GM23338 (cell line): ENCODE results near the gene CNNM4. TPM values are rescaled to one million over a fixed set of nuclear protein-coding genes. Genes with fewer than 3 reads are reported as not detected.

Experiments
- ATAC-seq: fragments of 200-7000 bp; cut with Tn5 transposase; 3 replicates; pipeline ENCODE4 v1.9.1; 2020
- DNase-seq: peaks from one replicate; pipeline ENCODE4 v3.0.0-alpha.2; 2015; ENCODE audit warnings: low spot score
- H2AFZ ChIP-seq: fragments of 200-600 bp; sonication (generic); 2 replicates; pipeline ENCODE4 v1.8.0; 2016; ENCODE audit warnings: antibody characterized with exemption, mild to moderate bottlenecking, moderate library complexity
- H3F3A ChIP-seq: fragments of 200-600 bp; sonication (generic); replicated peaks from 2 replicates; pipeline ENCODE4 v1.8.0; 2017; ENCODE audit warnings: antibody characterized with exemption, mixed run types, low read depth
- H3K27ac ChIP-seq: fragments of 200-600 bp; sonication (generic); 2 replicates; pipeline ENCODE4 v1.6.1; 2016; ENCODE audit warnings: low read depth
- H3K27me3 ChIP-seq: fragments of 200-600 bp; sonication (generic); 2 replicates; pipeline ENCODE4 v1.8.0; 2016; ENCODE audit warnings: mild to moderate bottlenecking, mixed run types, moderate library complexity; ENCODE audit not compliant: insufficient read depth
- H3K36me3 ChIP-seq: fragments of 200-600 bp; sonication (generic); 2 replicates; pipeline ENCODE4 v1.8.0; 2016; ENCODE audit warnings: mild to moderate bottlenecking; ENCODE audit not compliant: insufficient read depth
- H3K4me1 ChIP-seq: fragments of 200-600 bp; sonication (generic); 2 replicates; pipeline ENCODE4 v1.8.0; 2016; ENCODE audit warnings: mild to moderate bottlenecking, moderate library complexity; ENCODE audit not compliant: insufficient read depth
- H3K4me2 ChIP-seq: fragments of 200-600 bp; sonication (generic); 2 replicates; pipeline ENCODE4 v1.7.1; 2017; ENCODE audit warnings: mixed run types
- H3K4me3 ChIP-seq: fragments of 200-600 bp; sonication (generic); 2 replicates; pipeline ENCODE4 v1.6.1; 2016; ENCODE audit warnings: mixed run types
- H3K79me2 ChIP-seq: fragments of 200-600 bp; sonication (generic); replicated peaks from 2 replicates; pipeline ENCODE4 v1.8.0; 2017; ENCODE audit warnings: mild to moderate bottlenecking; ENCODE audit not compliant: insufficient read depth
- H3K9me2 ChIP-seq: fragments of 200-600 bp; sonication (generic); 2 replicates; pipeline ENCODE4 v1.8.0; 2017; ENCODE audit not compliant: insufficient read depth
- H4K20me1 ChIP-seq: fragments of 200-600 bp; sonication (generic); replicated peaks from 2 replicates; pipeline ENCODE4 v1.8.0; 2017; ENCODE audit warnings: mild to moderate bottlenecking; ENCODE audit not compliant: insufficient read depth
- H3K27ac Mint-ChIP-seq: 2 replicates; pipeline ENCODE4 v1.8.0; 2020; ENCODE audit warnings: inconsistent platforms, mild to moderate bottlenecking, moderate library complexity, mixed read lengths
- H3K27me3 Mint-ChIP-seq: 3 replicates; pipeline ENCODE4 v1.8.0; 2022; ENCODE audit warnings: low read depth, mild to moderate bottlenecking, moderate library complexity, mixed read lengths, inconsistent platforms; ENCODE audit not compliant: insufficient read depth, poor library complexity
- H3K36me3 Mint-ChIP-seq: 3 replicates; pipeline ENCODE4 v1.8.0; 2021; ENCODE audit warnings: low read depth, mild to moderate bottlenecking, inconsistent platforms, moderate library complexity, mixed read lengths
- H3K4me1 Mint-ChIP-seq: 3 replicates; pipeline ENCODE4 v1.8.0; 2020; ENCODE audit warnings: mild to moderate bottlenecking, inconsistent platforms, mixed read lengths
- H3K4me3 Mint-ChIP-seq: 3 replicates; pipeline ENCODE4 v1.8.0; 2021; ENCODE audit warnings: moderate library complexity, mild to moderate bottlenecking, inconsistent platforms, mixed read lengths
- H3K9me3 Mint-ChIP-seq: 3 replicates; pipeline ENCODE4 v1.8.0; 2020; ENCODE audit warnings: moderate library complexity, mild to moderate bottlenecking, inconsistent platforms, mixed read lengths
- CREB1 ChIP-seq: fragments of 250-450 bp; sonication (Bioruptor Pico); IDR thresholded peaks from 2 replicates; pipeline ENCODE4 v1.5.0; 2020; ENCODE audit warnings: low read depth, mild to moderate bottlenecking, moderate library complexity
- EZH2 ChIP-seq: fragments of 200-600 bp; sonication (generic); IDR thresholded peaks from one replicate; pipeline ENCODE4 v1.8.0; 2017; ENCODE audit warnings: antibody characterized with exemption, mild to moderate bottlenecking, low read depth; ENCODE audit not compliant: unreplicated experiment
- STAT1 ChIP-seq: IDR thresholded peaks from one replicate; pipeline ENCODE4 v1.6.1; 2016; ENCODE audit warnings: antibody characterized with exemption; ENCODE audit not compliant: unreplicated experiment
- ZNF331 ChIP-seq: fragments of 250-450 bp; sonication (Bioruptor Pico); IDR thresholded peaks from 2 replicates; pipeline ENCODE4 v1.5.0; 2020; ENCODE audit warnings: low read depth, mild to moderate bottlenecking, moderate library complexity
- polyA plus RNA-seq: library from polyadenylated mRNA; unstranded; fragments of >200 nt; fragmentation: Nextera tagmentation; extraction: Ambion mirVana; gene quantifications from 2 replicates; pipeline ENCODE4 v1.2.1, GENCODE V29; 2016
- total RNA-seq: library from RNA; depleted of rRNA; stranded (reverse); fragments of >200 nt; shearing (Covaris generic); gene quantifications from 2 replicates; pipeline ENCODE4 v1.2.3, GENCODE V29; 2014
- TF ChIP-seq, protein P1 (sequence below): IDR thresholded peaks from one replicate; pipeline ENCODE4 v1.6.1; 2018; ENCODE audit warnings: antibody characterized with exemption; ENCODE audit not compliant: unreplicated experiment
- TF ChIP-seq, protein P2 (sequence below), 2 experiments: fragments of 200-600 bp in 1 of 2; sonication (generic) in 1 of 2; conservative IDR thresholded peaks; 2 replicates each; pipeline versions ENCODE4 v1.5.1 to v1.6.1; 2016 to 2017; ENCODE audit warnings: antibody characterized with exemption in 2 of 2, low read depth in 2 of 2, mild to moderate bottlenecking in 2 of 2, moderate library complexity in 1 of 2
- TF ChIP-seq, protein P3 (sequence below): fragments of 250-450 bp; sonication (Bioruptor Pico); IDR thresholded peaks from 2 replicates; pipeline ENCODE4 v1.5.0; 2020; ENCODE audit warnings: mild to moderate bottlenecking, moderate library complexity

CNNM4 gene
- total and polyA plus RNA-seq, 2 experiments from 2014 or later: 2.9 to 12.9 TPM

DNA sequence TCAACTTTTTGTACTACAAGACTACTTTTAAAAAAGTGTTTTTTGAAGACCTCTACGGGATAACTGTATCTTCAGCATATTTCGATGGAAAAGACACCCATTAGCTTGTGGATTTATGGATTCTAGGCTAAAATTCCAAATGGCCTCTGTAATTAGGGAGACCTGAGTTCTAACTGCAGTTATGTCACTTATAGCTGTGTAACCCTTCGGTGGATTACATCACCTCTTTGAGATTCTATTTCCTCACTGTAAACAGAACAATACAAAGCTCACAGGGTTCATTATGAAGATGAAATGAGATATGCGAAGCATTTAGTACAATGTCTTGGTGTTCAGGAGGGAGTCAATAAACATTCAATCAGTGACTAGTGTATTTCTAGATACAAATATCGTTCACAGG lies 45.0 kb upstream of the CNNM4 start:
- H3K27me3 Mint-ChIP-seq: no peaks in the 10 kb centered on the region
- 0 out of 2 replicates have a peak, but pooled peaks cover 5% of the 10 kb centered on the region for H4K20me1 ChIP-seq
- no peaks in the 10 kb centered on the region for H3K9me3 Mint-ChIP-seq
- H2AFZ ChIP-seq: no peak overlapping the region
- no peaks in the 10 kb centered on the region for H3K79me2 ChIP-seq
- peaks cover 13% of the 10 kb centered on the region for H3K36me3 Mint-ChIP-seq
- H3K27ac Mint-ChIP-seq: no peak overlapping the region; the same call in 1 of the 2 replicates
- peaks cover 3% of the 10 kb centered on the region for H3K36me3 ChIP-seq
- no peaks in the 10 kb centered on the region for H3F3A ChIP-seq
- TF ChIP-seq EZH2 (no peak), ZNF331 (CRISPR knock-in tag) (no peak), CREB1 (no peak), STAT1 (no peak)
- TF ChIP-seq, protein P1, sequence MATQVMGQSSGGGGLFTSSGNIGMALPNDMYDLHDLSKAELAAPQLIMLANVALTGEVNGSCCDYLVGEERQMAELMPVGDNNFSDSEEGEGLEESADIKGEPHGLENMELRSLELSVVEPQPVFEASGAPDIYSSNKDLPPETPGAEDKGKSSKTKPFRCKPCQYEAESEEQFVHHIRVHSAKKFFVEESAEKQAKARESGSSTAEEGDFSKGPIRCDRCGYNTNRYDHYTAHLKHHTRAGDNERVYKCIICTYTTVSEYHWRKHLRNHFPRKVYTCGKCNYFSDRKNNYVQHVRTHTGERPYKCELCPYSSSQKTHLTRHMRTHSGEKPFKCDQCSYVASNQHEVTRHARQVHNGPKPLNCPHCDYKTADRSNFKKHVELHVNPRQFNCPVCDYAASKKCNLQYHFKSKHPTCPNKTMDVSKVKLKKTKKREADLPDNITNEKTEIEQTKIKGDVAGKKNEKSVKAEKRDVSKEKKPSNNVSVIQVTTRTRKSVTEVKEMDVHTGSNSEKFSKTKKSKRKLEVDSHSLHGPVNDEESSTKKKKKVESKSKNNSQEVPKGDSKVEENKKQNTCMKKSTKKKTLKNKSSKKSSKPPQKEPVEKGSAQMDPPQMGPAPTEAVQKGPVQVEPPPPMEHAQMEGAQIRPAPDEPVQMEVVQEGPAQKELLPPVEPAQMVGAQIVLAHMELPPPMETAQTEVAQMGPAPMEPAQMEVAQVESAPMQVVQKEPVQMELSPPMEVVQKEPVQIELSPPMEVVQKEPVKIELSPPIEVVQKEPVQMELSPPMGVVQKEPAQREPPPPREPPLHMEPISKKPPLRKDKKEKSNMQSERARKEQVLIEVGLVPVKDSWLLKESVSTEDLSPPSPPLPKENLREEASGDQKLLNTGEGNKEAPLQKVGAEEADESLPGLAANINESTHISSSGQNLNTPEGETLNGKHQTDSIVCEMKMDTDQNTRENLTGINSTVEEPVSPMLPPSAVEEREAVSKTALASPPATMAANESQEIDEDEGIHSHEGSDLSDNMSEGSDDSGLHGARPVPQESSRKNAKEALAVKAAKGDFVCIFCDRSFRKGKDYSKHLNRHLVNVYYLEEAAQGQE: no peak
- TF ChIP-seq, protein P2, sequence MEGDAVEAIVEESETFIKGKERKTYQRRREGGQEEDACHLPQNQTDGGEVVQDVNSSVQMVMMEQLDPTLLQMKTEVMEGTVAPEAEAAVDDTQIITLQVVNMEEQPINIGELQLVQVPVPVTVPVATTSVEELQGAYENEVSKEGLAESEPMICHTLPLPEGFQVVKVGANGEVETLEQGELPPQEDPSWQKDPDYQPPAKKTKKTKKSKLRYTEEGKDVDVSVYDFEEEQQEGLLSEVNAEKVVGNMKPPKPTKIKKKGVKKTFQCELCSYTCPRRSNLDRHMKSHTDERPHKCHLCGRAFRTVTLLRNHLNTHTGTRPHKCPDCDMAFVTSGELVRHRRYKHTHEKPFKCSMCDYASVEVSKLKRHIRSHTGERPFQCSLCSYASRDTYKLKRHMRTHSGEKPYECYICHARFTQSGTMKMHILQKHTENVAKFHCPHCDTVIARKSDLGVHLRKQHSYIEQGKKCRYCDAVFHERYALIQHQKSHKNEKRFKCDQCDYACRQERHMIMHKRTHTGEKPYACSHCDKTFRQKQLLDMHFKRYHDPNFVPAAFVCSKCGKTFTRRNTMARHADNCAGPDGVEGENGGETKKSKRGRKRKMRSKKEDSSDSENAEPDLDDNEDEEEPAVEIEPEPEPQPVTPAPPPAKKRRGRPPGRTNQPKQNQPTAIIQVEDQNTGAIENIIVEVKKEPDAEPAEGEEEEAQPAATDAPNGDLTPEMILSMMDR (conservative IDR thresholded peaks at IDR 0.05; ENCODE audit: low read depth in 2 of 2): no peak
- TF ChIP-seq, protein P3, sequence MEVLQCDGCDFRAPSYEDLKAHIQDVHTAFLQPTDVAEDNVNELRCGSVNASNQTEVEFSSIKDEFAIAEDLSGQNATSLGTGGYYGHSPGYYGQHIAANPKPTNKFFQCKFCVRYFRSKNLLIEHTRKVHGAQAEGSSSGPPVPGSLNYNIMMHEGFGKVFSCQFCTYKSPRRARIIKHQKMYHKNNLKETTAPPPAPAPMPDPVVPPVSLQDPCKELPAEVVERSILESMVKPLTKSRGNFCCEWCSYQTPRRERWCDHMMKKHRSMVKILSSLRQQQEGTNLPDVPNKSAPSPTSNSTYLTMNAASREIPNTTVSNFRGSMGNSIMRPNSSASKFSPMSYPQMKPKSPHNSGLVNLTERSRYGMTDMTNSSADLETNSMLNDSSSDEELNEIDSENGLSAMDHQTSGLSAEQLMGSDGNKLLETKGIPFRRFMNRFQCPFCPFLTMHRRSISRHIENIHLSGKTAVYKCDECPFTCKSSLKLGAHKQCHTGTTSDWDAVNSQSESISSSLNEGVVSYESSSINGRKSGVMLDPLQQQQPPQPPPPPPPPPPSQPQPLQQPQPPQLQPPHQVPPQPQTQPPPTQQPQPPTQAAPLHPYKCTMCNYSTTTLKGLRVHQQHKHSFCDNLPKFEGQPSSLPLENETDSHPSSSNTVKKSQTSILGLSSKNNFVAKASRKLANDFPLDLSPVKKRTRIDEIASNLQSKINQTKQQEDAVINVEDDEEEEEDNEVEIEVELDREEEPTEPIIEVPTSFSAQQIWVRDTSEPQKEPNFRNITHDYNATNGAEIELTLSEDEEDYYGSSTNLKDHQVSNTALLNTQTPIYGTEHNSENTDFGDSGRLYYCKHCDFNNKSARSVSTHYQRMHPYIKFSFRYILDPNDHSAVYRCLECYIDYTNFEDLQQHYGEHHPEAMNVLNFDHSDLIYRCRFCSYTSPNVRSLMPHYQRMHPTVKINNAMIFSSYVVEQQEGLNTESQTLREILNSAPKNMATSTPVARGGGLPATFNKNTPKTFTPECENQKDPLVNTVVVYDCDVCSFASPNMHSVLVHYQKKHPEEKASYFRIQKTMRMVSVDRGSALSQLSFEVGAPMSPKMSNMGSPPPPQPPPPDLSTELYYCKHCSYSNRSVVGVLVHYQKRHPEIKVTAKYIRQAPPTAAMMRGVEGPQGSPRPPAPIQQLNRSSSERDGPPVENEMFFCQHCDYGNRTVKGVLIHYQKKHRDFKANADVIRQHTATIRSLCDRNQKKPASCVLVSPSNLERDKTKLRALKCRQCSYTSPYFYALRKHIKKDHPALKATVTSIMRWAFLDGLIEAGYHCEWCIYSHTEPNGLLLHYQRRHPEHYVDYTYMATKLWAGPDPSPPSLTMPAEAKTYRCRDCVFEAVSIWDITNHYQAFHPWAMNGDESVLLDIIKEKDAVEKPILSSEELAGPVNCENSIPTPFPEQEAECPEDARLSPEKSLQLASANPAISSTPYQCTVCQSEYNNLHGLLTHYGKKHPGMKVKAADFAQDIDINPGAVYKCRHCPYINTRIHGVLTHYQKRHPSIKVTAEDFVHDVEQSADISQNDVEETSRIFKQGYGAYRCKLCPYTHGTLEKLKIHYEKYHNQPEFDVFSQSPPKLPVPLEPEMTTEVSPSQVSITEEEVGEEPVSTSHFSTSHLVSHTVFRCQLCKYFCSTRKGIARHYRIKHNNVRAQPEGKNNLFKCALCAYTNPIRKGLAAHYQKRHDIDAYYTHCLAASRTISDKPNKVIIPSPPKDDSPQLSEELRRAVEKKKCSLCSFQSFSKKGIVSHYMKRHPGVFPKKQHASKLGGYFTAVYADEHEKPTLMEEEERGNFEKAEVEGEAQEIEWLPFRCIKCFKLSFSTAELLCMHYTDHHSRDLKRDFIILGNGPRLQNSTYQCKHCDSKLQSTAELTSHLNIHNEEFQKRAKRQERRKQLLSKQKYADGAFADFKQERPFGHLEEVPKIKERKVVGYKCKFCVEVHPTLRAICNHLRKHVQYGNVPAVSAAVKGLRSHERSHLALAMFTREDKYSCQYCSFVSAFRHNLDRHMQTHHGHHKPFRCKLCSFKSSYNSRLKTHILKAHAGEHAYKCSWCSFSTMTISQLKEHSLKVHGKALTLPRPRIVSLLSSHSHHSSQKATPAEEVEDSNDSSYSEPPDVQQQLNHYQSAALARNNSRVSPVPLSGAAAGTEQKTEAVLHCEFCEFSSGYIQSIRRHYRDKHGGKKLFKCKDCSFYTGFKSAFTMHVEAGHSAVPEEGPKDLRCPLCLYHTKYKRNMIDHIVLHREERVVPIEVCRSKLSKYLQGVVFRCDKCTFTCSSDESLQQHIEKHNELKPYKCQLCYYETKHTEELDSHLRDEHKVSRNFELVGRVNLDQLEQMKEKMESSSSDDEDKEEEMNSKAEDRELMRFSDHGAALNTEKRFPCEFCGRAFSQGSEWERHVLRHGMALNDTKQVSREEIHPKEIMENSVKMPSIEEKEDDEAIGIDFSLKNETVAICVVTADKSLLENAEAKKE (CRISPR knock-in tag): no peak
- no peaks in the 10 kb centered on the region for H3K27me3 ChIP-seq
- no peak for ATAC-seq
- no peaks in the 10 kb centered on the region for H3K4me1 ChIP-seq
- H3K4me3 ChIP-seq: no peak overlapping the region
- H3K4me1 Mint-ChIP-seq: peaks cover 3% of the 10 kb centered on the region; the same call in 1 of the 3 replicates
- H3K4me2 ChIP-seq: no peak overlapping the region
- no peak overlapping the region for H3K4me3 Mint-ChIP-seq
- no peaks in the 10 kb centered on the region for H3K9me2 ChIP-seq
- no peak for DNase-seq
- no peak overlapping the region for H3K27ac ChIP-seq
